ENCODE measurements around the gene TNIP1. TPM values are rescaled to one million over a fixed set of nuclear protein-coding genes. Genes with fewer than 3 reads are reported as not detected.

TNIP1 gene, protein sequence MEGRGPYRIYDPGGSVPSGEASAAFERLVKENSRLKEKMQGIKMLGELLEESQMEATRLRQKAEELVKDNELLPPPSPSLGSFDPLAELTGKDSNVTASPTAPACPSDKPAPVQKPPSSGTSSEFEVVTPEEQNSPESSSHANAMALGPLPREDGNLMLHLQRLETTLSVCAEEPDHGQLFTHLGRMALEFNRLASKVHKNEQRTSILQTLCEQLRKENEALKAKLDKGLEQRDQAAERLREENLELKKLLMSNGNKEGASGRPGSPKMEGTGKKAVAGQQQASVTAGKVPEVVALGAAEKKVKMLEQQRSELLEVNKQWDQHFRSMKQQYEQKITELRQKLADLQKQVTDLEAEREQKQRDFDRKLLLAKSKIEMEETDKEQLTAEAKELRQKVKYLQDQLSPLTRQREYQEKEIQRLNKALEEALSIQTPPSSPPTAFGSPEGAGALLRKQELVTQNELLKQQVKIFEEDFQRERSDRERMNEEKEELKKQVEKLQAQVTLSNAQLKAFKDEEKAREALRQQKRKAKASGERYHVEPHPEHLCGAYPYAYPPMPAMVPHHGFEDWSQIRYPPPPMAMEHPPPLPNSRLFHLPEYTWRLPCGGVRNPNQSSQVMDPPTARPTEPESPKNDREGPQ
- total RNA-seq (100 to 1,000 TPM in 3 of 5 donors, 10 to 100 TPM in 2; 67.4 to 136 (median 118) TPM), polyA plus RNA-seq (100 to 1,000 TPM in 1 of 3 donors, 10 to 100 TPM in 2; 45.1 to 122 (median 90.8) TPM)
- long read RNA-seq, donor 1, partial matches to known transcripts = 0 of 4 reads
- long read RNA-seq, donor 1, other reads (novel, unspliced or antisense) = 0 of 4 reads
- long read RNA-seq, donor 2, transcript TNIP1-211 (18 exons, 2,274 nt) = major isoform, 7 of 9 reads
- long read RNA-seq, donor 2, partial matches to known transcripts = 0 of 9 reads
- long read RNA-seq, donor 2, other reads (novel, unspliced or antisense) = 0 of 9 reads
- long read RNA-seq, donor 3, partial matches to known transcripts = 0 of 2 reads
- long read RNA-seq, donor 3, other reads (novel, unspliced or antisense) = 0 of 2 reads
- long read RNA-seq, donor 4, partial matches to known transcripts = 0 of 1 reads
- long read RNA-seq, donor 4, other reads (novel, unspliced or antisense) = 0 of 1 reads
- long read RNA-seq, donor 5, partial matches to known transcripts = 0 of 2 reads
- long read RNA-seq, donor 5, other reads (novel, unspliced or antisense) = 0 of 2 reads
- long read RNA-seq, donor 6, transcript TNIP1-211 (18 exons, 2,274 nt) = major isoform, 10 of 14 reads
- long read RNA-seq, donor 6, partial matches to known transcripts = 0 of 14 reads
- long read RNA-seq, donor 6, other reads (novel, unspliced or antisense) = 0 of 14 reads
- long read RNA-seq, donor 7, partial matches to known transcripts = 7 of 13 reads
- long read RNA-seq, donor 7, other reads (novel, unspliced or antisense) = 0 of 13 reads
- long read RNA-seq, donor 8, partial matches to known transcripts = 0 of 6 reads
- long read RNA-seq, donor 8, other reads (novel, unspliced or antisense) = 0 of 6 reads
- long read RNA-seq, donor 9, partial matches to known transcripts = 0 of 2 reads
- long read RNA-seq, donor 9, other reads (novel, unspliced or antisense) = 0 of 2 reads
- long read RNA-seq, donor 10, partial matches to known transcripts = 0 of 4 reads
- long read RNA-seq, donor 10, other reads (novel, unspliced or antisense) = 0 of 4 reads

- peak within 1 kb of the TSS; percentile 96 to 99 (median 98) for H3K27ac ChIP-seq
- H3K9me3 ChIP-seq = no peaks in the 10 kb centered on the region
- DNase-seq = peak; percentile 96 to 97
- 0 to 1% (median 0%) methylated on average over 25 to 86 of the region's 86 CpGs for WGBS, 5 donors
- H3K4me3 ChIP-seq = peak within 1 kb of the TSS; percentile 79 to 95 (median 80)
- TF ChIP-seq POLR2AphosphoS5 (IDR thresholded peaks at IDR 0.05) (peak; percentile 55 to 92 (median 90)), POLR2A (IDR thresholded peaks at IDR 0.05) (peak in 1 of 4 donors; percentile 3)
- TF ChIP-seq, protein P1, sequence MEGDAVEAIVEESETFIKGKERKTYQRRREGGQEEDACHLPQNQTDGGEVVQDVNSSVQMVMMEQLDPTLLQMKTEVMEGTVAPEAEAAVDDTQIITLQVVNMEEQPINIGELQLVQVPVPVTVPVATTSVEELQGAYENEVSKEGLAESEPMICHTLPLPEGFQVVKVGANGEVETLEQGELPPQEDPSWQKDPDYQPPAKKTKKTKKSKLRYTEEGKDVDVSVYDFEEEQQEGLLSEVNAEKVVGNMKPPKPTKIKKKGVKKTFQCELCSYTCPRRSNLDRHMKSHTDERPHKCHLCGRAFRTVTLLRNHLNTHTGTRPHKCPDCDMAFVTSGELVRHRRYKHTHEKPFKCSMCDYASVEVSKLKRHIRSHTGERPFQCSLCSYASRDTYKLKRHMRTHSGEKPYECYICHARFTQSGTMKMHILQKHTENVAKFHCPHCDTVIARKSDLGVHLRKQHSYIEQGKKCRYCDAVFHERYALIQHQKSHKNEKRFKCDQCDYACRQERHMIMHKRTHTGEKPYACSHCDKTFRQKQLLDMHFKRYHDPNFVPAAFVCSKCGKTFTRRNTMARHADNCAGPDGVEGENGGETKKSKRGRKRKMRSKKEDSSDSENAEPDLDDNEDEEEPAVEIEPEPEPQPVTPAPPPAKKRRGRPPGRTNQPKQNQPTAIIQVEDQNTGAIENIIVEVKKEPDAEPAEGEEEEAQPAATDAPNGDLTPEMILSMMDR (IDR thresholded peaks at IDR 0.05) = no peak
- no peaks in the 10 kb centered on the region for H3K27me3 ChIP-seq
- H3K36me3 ChIP-seq = peaks cover 0 to 19% (median 6%) of the 10 kb centered on the region in 4 donors
- H3K4me1 ChIP-seq = peaks cover 64 to 85% (median 77%) of the 10 kb centered on the region in 4 donors
- intact Hi-C loops (cut with DNase I; ENCODE audit: low total_unique reads) = no loop called here
Observed at GRCh38 chr5:151080613-151081430, at the start of gene TNIP1. Gene TNIP1 (minus strand): TSS chr5:151081034. CDS start chr5:151065095, 15,939 bp downstream.

DNA sequence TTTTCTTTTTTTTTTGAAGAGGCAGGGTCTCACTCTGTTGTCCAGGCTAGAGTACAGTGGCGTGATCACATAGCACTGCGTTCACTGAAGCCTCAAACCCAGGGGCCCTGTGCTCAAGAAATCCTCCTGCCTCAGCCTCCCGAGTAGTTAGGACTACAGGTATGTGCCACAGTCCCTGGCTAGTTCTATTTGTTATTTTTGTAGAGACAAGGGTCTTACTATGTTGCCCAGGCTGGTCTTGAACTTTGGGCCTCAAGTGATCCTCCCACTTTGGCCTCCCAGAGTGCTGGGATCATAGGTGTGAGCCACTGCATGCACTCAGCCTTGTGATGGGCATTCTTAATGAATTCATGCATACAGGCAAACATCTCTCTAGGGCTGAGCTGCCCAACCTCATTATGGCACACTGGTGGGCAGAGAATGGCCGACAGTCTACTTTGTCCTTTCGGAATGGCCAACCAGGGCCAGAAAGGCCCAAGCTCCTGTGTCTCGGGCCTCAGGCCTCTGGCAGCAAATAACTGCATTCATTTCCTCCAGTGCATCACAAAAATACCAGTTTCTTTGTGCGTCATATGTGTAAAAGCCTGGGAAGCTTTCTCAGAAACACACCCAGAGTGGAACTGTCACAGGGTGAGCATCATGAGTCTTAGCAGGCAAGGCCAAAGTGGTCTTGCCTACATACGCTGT lies 49.5 kb upstream of the TNIP1 start:
- H3K36me3 ChIP-seq = peaks cover 76 to 99% (median 93%) of the 10 kb centered on the region in 4 donors

GRCh38 chr5:151128817-151129216 lies 48.0 kb upstream of the TNIP1 start:
- TF ChIP-seq POLR2A (IDR thresholded peaks at IDR 0.05) (no peak), EP300 (IDR thresholded peaks at IDR 0.05) (no peak), POLR2AphosphoS5 (IDR thresholded peaks at IDR 0.05) (no peak)
- TF ChIP-seq, protein P1 (IDR thresholded peaks at IDR 0.05) = no peak
- intact Hi-C loops (cut with DNase I; ENCODE audit: low total_unique reads) = loop anchor here (5.0 kb wide), 1 partner anchor 33 kb away; no protein-coding TSS in a partner anchor
- Histone ChIP-seq H3K27ac (peak overlapping the region in 1 of 5 donors; percentile 14), H3K36me3 (peaks cover 62 to 96% (median 90%) of the 10 kb centered on the region in 4 donors), H3K4me3 (no peak overlapping the region), H3K9me3 (no peaks in the 10 kb centered on the region), H3K27me3 (no peaks in the 10 kb centered on the region), H3K4me1 (peaks cover 5 to 46% (median 19%) of the 10 kb centered on the region in 4 donors)
- WGBS, 5 donors = 67 to 85% (median 83%) methylated on average over 4 of the region's 4 CpGs
- DNase-seq = no peak

More for the DNA sequence above, 49.5 kb upstream of the TNIP1 start:
- Histone ChIP-seq H3K27me3 (no peaks in the 10 kb centered on the region), H3K9me3 (no peaks in the 10 kb centered on the region), H3K27ac (peak overlapping the region; percentile 20 to 66 (median 51)), H3K4me3 (no peak overlapping the region), H3K4me1 (peaks cover 0 to 33% (median 12%) of the 10 kb centered on the region in 4 donors)
- no peak for TF ChIP-seq POLR2A (IDR thresholded peaks at IDR 0.05)
- TF ChIP-seq, protein P1 (IDR thresholded peaks at IDR 0.05) = no peak
- no peak for TF ChIP-seq POLR2AphosphoS5 (IDR thresholded peaks at IDR 0.05)
- no peak for TF ChIP-seq EP300 (IDR thresholded peaks at IDR 0.05)
- intact Hi-C loops (cut with DNase I; ENCODE audit: low total_unique reads) = no loop called here
- WGBS, 5 donors = 85 to 91% (median 88%) methylated on average over 8 of the region's 8 CpGs
- DNase-seq = no peak

All from stomach (tissue), 19 donors.